K562 (cell line): ENCODE results near the gene FKBP7. TPM values are rescaled to one million over a fixed set of nuclear protein-coding genes. Genes with fewer than 3 reads are reported as not detected.
A peak's percentile ranks its signal among the peaks of the same experiment; 100 is the strongest.

Source experiments
- ARID1B ChIP-seq: fragments of 450-650 bp; IDR thresholded peaks from 2 replicates; pipeline ENCODE4 v1.6.1; 2016; ENCODE audit warnings: antibody characterized with exemption, mild to moderate bottlenecking, inconsistent platforms
- ELK3 ChIP-seq: fragments of 450-650 bp; formaldehyde crosslinking; IDR thresholded peaks from 2 replicates; pipeline ENCODE4 v1.4.0; 2020; ENCODE audit warnings: mild to moderate bottlenecking
- IRF2 ChIP-seq: sonication (generic); formaldehyde crosslinking; IDR thresholded peaks from 2 replicates; pipeline ENCODE4 v1.8.1; 2022; ENCODE audit warnings: mild to moderate bottlenecking, missing genetic modification reagents
- JUND ChIP-seq, 2 experiments: IDR thresholded peaks; 2 replicates in 1 of 2; 3 replicates in 1 of 2; pipeline ENCODE4 v1.6.1; 2011; ENCODE audit warnings: borderline replicate concordance in 2 of 2, low read depth in 2 of 2, low read length in 2 of 2, improper control_type of control experiment in 1 of 2, missing biosample characterization in 1 of 2, missing genetic modification characterization in 1 of 2, missing genetic modification reagents in 1 of 2
- NFIC ChIP-seq: fragments of 450-650 bp; IDR thresholded peaks from 2 replicates; pipeline ENCODE4 v1.6.1; 2017; ENCODE audit warnings: mild to moderate bottlenecking, inconsistent platforms
- NFXL1 ChIP-seq: fragments of 450-650 bp; formaldehyde crosslinking; IDR thresholded peaks from 2 replicates; pipeline ENCODE4 v1.4.0; 2021; ENCODE audit warnings: mild to moderate bottlenecking
- PTRF ChIP-seq: fragments of 450-650 bp; IDR thresholded peaks from 2 replicates; pipeline ENCODE4 v1.6.1; 2016; ENCODE audit warnings: mild to moderate bottlenecking, missing genetic modification characterization, missing compliant biosample characterization
- RAD21 ChIP-seq, 2 experiments: fragments of 250-450 bp in 1 of 2; fragments of 450-650 bp in 1 of 2; sonication (Bioruptor Pico) in 1 of 2; formaldehyde crosslinking in 1 of 2; IDR thresholded peaks in 1 of 2; conservative IDR thresholded peaks in 1 of 2; 2 replicates each; pipeline versions ENCODE4 v1.4.0 to v1.8.0; 2020 to 2022; ENCODE audit warnings: mild to moderate bottlenecking in 2 of 2, moderate library complexity in 1 of 2
- RERE ChIP-seq: sonication (generic); formaldehyde crosslinking; IDR thresholded peaks from 2 replicates; pipeline ENCODE4 v1.8.0; 2023; ENCODE audit warnings: missing genetic modification reagents, mild to moderate bottlenecking, borderline replicate concordance
- RFX1 ChIP-seq: fragments of 450-650 bp; IDR thresholded peaks from 2 replicates; pipeline ENCODE4 v1.6.1; 2016; ENCODE audit warnings: mild to moderate bottlenecking, moderate library complexity
- TAL1 ChIP-seq: fragments of 450-650 bp; IDR thresholded peaks from 2 replicates; pipeline ENCODE4 v1.6.1; 2016; ENCODE audit warnings: mild to moderate bottlenecking
- polyA plus RNA-seq, 8 experiments: library from polyadenylated mRNA; depleted of rRNA in 4 of 8; stranded (reverse) in 5 of 8; unstranded in 3 of 8; fragments of >200 nt; fragmentation: Nextera tagmentation in 2 of 8; fragmentation: Illumina TruSeq in 1 of 8; extraction: Ambion mirVana in 2 of 8; extraction: Trizol in 1 of 8; gene quantifications; 2 replicates each; pipeline versions ENCODE4 v1.2.1 to v1.2.3, GENCODE V29; 2011 to 2014; ENCODE audit warnings: inconsistent platforms in 1 of 8, missing spikeins in 1 of 8
- total RNA-seq, 7 experiments: library from RNA; depleted of rRNA in 6 of 7; stranded (reverse); fragments of >200 nt in 6 of 7; fragmentation: Illumina TruSeq in 2 of 7; extraction: Trizol in 2 of 7; gene quantifications; 2 replicates each; pipeline versions ENCODE4 v1.2.1 to v1.2.3, GENCODE V29; 2011 to 2021; ENCODE audit warnings: low replicate concordance in 1 of 7

Gene FKBP7
- total and polyA plus RNA-seq, 9 of the 15 experiments (the other 6 are each of a cell fraction or from before 2014, with no cell fraction given), result 6.1 to 23.2 (median 19.0) TPM

GRCh38 chr2:178429336-178429735 lies 49.1 kb downstream of the FKBP7 start (continued):
- no peak for TF ChIP-seq NFXL1 (CRISPR knock-in tag)
- TF ChIP-seq PTRF, result no peak
- TF ChIP-seq TAL1, result peak; percentile 12; the same call in 1 of the 2 replicates
- no peak for TF ChIP-seq RERE
- TF ChIP-seq IRF2 (CRISPR knock-in tag), result no peak
- TF ChIP-seq RAD21 (CRISPR knock-in tag; conservative IDR thresholded peaks at IDR 0.05 in 1 of 2, IDR thresholded peaks at IDR 0.05 in 1 of 2), result no peak
- no peak for TF ChIP-seq ELK3 (CRISPR knock-in tag)
- no peak for TF ChIP-seq RFX1
- 0 out of 2 replicates have a peak, but pooled peaks have one; percentile 21 for TF ChIP-seq ARID1B
- no peak for TF ChIP-seq JUND (IDR thresholded peaks at IDR 0.05; ENCODE audit: borderline replicate concordance, low read depth, low read length)
- 0 out of 3 replicates have a peak, but pooled peaks have one; percentile 31 for TF ChIP-seq JUND (tag; IDR thresholded peaks at IDR 0.05; ENCODE audit: borderline replicate concordance, low read depth, low read length)
- TF ChIP-seq NFIC, result no peak
